M059J (cell line): ENCODE measurements around the gene DNAJB4. TPM values are rescaled to one million over a fixed set of nuclear protein-coding genes. Genes with fewer than 3 reads are reported as not detected.
A peak's percentile ranks its signal among the peaks of the same experiment; 100 is the strongest.
"Not testable (repeated sequence)": the region's sequence is repeated elsewhere in the genome, so short reads cannot be mapped to it uniquely, and the experiment has no call there.

Experiments
- DNase-seq: peaks from one replicate; pipeline ENCODE4 v3.0.0-alpha.2; 2012; ENCODE audit warnings: low read depth
- total RNA-seq: library from RNA; depleted of rRNA; stranded (reverse); fragments of >200 nt; shearing (Covaris generic); gene quantifications from 2 replicates; pipeline ENCODE4 v1.2.3, GENCODE V29; 2014; rRNA removed

The DNAJB4 gene
- total RNA-seq: 72.1 and 75.9 TPM in 2 replicates

DNA sequence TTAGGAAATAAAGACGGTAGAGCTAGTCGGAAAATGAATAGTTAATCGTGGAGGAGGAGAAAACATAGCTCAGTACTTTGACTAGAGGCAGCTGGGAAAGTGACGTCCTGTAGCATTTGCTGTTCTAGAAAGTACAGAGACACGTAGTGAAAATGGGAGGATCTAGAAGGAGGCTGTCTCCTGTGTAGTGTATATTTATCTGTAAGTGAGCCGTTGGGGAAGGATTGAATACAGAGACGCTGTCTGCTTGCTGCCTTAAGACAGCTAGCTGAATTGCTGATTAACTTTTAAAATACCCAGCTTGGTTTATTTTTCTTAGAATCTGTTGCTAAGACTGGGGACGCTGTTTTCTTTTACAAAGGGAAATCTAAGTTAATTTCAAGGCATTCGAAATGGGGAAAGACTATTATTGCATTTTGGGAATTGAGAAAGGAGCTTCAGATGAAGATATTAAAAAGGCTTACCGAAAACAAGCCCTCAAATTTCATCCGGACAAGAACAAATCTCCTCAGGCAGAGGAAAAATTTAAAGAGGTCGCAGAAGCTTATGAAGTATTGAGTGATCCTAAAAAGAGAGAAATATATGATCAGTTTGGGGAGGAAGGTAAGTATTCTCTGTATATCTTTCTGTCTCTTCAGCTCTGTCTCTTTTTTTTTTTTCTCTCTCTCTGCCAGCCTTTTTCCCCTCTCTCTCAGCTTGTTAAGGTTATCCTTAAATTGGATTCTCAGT lies at the start of gene DNAJB4:
Gene DNAJB4, plus strand, starts transcription at position 221 of the 729 bp plus-strand sequence. Its CDS starts 172 bp downstream, at position 393.
- peak; percentile 98 for DNase-seq

GRCh38 chr1:77955709-77956108 lies 49.0 kb upstream of the DNAJB4 start:
- no peak for DNase-seq

GRCh38 chr1:77956464-77956863 lies 48.3 kb upstream of the DNAJB4 start:
- DNase-seq: no peak

- DNase-seq: no peak
Measured at GRCh38 chr1:77958391-77958790, 46.3 kb upstream of the DNAJB4 start.

- DNase-seq: no peak
Measured at GRCh38 chr1:77958850-77959249, 45.9 kb upstream of the DNAJB4 start.

GRCh38 chr1:77961392-77961791 lies 43.3 kb upstream of the DNAJB4 start:
- no peak for DNase-seq

DNA sequence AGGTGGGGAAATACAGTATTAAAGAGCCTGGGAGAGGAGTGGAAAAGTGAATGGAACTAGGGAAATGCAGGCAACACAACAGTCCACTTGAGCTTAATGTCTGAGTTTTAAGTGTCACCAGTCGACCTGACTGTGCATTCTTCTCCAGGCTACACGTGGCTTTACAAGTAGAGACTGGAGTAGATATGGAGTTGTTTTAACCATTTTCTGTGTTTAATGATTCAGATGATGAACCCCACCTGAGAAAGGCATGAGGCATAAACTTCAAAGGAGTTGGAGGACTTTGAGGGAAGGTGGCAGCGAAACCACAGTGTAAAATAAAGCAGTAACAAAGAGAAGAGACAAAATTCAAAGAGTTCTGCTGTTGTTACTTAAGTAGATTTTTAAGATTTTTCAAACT lies 38.4 kb upstream of the DNAJB4 start:
- no peak for DNase-seq

GRCh38 chr1:77970192-77970591 lies 34.5 kb upstream of the DNAJB4 start:
- no peak for DNase-seq

- DNase-seq: no peak
Measured at GRCh38 chr1:77972080-77972479, 32.7 kb upstream of the DNAJB4 start.

DNA sequence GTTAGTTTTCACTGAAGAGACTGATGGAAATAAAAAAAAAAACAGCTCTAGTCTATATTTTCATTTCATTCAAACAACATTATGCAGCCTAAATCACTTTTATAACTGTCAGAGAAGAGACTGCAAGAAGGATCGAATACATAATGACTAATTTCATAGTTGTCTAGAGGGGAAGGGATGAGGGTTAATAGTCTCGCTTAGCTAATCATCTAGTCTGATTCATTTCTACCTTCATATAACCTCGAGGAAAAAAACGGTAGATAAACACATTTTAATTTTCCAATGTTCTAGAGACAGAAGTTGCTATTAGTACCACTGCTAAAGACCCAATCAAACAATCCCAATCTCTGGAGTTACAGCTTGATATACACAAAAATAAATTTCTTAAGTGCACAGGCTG lies 29.4 kb upstream of the DNAJB4 start:
- peak; percentile 48 for DNase-seq

- no peak for DNase-seq
Measured at GRCh38 chr1:77975907-77976306, 28.8 kb upstream of the DNAJB4 start.

- DNase-seq: no peak
Measured at GRCh38 chr1:77976433-77977076, 28.2 kb upstream of the DNAJB4 start.

GRCh38 chr1:77977989-77978292 lies 26.8 kb upstream of the DNAJB4 start:
- no peak for DNase-seq

GRCh38 chr1:77978293-77978968 lies 26.3 kb upstream of the DNAJB4 start:
- peak; percentile 97 for DNase-seq

DNA sequence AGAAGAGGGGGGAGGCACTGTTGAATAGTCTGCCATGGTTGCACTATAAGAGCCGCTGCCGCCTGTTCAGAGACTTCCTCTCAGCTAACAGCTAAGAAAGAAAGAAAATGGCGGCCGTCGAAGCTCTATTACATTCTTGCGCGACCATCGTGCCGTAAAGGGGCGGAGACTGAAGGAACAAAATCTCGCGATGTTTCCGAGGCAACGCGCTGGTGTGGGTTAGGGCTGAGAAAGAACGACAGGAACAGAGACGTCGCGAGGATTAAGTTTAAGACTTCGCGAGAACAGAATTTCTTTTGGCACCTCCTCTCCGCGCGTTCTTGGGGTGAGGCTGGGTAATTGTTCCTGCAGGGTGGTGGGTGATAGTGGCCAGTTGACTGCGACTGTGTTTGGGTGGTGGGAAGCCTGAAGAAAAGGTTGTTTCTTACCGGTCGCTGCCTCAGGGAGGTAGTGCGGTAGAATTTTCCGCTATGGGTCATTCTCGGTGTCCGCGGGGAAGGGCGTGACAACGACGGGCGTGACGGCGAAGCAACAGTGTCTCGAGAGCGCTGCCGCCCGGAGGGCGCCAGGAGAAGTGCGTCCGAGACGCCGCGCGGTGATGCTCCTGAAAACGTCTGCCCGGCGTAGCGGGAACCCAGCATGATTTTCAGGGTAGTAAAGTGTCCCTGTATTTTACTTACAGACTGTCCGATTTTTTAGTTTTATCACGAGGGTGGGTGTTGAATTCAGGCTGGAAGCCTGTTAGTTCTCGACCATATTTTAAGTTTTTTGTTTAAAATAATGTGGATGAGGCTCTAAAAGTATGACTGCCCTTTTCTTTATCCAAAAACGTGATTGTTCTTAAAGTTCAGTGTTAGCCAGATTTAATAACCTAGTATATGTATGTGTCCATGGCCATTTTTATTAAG lies 25.5 kb upstream of the DNAJB4 start, which contains the start of gene FUBP1:
Gene FUBP1, minus strand, starts transcription at position 104 of the 908 bp plus-strand sequence. Its CDS starts 68 bp downstream, at position 36.
- peak; percentile 98 for DNase-seq

DNA sequence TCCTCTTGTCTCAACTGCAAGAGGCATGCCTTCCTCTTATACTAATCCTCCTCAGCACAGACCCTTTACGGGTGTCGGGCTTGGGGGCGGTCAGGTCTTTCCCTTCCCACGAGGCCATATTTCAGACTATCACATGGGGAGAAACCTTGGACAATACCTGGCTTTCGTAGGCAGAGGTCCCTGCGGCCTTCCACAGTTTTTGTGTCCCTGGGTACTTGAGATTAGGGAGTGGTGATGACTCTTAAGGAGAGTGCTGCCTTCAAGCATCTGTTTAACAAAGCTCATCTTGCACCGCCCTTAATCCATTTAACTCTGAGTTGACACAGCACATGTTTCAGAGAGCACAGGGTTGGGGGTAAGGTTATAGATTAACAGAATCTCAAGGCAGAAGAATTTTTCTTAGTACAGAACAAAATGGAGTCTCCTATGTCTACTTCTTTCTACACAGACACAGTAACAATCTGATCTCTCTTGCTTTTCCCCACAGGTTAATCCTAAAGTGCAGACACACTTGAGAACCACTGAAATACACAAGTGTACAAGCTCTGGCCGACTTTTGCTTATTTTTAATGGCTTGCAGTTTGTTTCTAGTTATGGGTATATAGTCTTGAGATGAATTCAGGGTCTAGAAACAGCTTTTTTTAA lies 21.3 kb upstream of the DNAJB4 start:
- not testable (repeated sequence) for DNase-seq

DNA sequence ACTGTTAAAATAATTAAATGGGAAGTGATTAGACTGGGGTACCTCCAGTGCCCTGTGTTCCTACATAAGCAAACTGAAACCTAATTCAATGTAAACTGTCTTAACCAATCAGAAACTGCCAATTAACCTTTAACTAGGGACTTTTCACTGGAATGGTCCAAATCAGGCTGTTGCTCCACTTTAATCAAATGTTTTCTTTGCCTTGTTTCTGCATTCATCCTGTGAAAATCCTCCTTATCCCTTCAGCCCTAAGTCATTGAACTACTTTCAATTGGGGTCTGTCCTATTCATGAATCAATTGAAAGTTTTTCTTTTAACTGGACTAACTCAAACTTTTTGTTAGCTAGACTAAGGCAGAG lies 20.8 kb upstream of the DNAJB4 start:
- no peak for DNase-seq

DNA sequence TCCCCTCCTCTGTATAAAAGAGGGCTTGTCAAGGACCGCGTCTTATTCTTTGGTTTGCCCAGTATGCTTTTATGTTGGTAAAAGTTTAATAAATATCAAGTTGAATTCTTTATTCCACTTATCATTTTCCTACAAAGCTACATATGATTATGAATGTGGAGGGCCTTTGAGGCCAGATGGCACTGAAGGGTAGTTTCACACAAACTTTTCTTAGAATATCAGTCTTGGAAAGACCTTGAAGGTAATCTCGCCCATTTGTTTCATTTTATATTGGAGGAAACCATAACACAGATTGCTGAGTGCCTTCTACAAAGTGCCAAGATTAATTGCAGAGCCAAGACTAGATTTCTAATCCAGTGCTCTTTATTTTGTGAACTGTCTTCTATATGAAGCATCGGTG lies 20.1 kb upstream of the DNAJB4 start:
- no peak for DNase-seq

DNA sequence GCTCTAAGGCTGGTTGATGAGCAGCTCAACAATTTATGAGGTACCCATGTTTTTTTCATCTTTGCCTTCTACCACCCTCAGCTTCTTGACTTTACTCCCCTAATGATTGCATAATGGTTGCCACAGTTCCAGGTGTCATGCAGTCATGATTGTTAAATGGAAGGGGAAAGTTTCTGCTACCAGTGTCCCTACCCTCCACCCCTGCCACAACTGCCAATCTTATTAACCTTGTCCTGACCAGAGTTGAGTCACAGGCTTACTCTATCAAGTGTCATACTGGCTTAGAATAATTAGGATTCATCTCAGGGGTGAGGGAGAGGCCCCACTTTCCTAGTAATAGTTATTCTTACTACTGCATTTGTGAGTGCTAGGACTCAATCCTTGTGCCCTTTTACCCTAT lies 17.9 kb upstream of the DNAJB4 start:
- peak; percentile 46 for DNase-seq

DNA sequence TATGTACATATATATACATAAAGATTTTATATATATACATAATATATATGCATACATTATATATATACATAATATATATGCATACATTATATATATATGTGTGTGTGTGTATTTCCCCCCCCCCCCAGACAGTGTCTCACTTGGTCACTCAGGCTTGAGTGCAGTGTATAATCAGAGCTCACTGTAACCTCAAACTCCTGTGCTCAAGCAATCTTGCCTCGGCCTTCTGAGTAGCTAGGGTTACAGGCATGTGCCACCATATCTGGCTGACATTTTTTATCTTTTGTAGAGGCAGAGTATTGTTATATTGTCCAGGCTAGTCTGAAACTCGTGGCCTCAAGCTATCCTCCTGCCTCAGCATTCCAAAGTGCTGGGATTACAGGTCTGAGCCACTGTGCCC lies 16.8 kb upstream of the DNAJB4 start:
- no peak for DNase-seq

GRCh38 chr1:77989744-77990143 lies 15.0 kb upstream of the DNAJB4 start:
- no peak for DNase-seq
